GM21529 (cell line): ENCODE measurements around the gene PDK2.

Experiments
- ATAC-seq: cut with Tn5 transposase; IDR thresholded peaks from one replicate; pipeline ENCODE4 v1.9.1; 2021; ENCODE audit not compliant: unreplicated experiment

Gene PDK2

GRCh38 chr17:50094753-50095619 is at the start of gene PDK2:
TSS of gene PDK2 (plus strand) at chr17:50095351. CDS start at chr17:50095436, 85 bp downstream.
- peak; percentile 88 for ATAC-seq

DNA sequence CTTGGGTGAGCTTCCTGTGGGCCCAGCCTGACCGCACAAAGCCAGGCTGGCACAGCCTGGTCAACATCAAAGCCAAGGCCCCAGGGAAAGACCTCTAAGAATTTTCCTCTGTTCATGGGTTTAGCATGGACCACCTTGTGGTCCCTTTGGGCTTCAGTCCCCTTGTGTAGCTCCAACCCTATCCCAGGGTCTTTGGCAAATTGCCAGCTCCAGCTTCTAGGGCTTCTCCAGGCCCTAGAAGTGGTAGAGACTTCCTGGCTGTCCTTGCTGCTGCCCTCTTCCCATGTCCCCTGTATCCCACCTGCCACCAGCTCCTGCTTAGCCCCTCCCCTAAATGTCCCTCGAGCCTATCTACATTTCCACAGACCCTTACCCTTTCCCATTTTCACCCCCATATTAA is 49.0 kb upstream of the PDK2 start:
- ATAC-seq: no peak

DNA sequence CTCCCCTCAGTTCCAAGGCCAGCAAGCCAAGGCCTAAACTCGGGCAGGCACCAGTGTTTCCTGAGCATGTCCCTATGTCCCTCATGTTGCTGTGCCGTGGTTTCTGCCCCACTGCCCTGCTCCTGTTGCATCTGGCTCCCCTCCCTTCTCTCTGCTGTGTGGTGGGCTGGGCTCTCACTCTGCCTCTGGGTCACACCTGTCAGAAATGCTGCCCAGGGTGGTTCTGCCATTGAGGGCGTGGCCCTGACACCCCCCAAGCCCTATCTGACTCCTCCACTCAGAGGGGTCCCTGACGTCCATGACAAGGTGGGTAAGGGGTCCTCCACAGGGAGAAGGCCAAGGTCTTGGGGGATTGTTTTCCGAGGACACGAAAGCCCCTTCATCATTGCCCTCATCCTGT is 48.5 kb upstream of the PDK2 start:
- ATAC-seq: no peak

DNA sequence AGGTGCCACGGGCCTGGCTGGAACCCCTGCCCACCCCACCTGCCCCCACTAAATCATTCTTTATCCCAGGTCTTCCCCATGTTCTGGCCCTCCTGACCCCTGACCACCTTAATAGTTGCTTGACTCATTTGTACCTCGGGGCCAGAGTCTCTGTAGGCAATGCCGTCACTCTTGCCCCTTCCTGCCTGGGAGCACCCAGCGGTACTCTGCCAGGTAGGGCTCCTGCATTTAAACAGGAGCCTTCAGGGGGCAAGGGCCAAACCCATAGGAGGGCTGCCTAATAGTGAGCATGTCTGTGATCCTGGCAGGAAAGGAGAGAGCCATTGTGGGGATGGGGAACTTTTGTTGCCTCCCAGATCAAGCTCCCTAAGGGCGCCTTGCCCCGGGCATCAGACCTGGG is 48.1 kb upstream of the PDK2 start:
- ATAC-seq: no peak

GRCh38 chr17:50047488-50048126 is 47.5 kb upstream of the PDK2 start:
- ATAC-seq: no peak

- no peak for ATAC-seq
Measured at GRCh38 chr17:50048146-50048720, 46.9 kb upstream of the PDK2 start.

DNA sequence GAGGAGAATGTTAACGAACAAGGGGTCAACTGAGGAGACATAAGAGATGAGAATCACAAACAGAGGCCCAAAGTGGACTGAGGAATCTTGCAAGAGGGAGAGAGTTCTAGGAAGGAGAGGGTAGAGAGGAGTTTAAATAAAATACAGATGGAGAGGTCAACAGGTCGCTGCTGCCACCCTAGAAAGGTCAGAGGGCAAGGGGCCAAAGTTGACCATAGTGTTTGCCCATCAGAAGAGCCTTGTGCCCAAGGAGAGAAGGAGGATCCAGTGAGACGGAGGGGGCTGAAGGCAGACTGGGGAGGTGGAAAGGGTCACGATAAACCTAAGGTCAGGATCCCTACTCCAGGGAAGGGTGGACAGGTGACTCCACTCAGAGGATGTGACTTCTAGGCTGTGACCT is 46.2 kb upstream of the PDK2 start:
- ATAC-seq: no peak

DNA sequence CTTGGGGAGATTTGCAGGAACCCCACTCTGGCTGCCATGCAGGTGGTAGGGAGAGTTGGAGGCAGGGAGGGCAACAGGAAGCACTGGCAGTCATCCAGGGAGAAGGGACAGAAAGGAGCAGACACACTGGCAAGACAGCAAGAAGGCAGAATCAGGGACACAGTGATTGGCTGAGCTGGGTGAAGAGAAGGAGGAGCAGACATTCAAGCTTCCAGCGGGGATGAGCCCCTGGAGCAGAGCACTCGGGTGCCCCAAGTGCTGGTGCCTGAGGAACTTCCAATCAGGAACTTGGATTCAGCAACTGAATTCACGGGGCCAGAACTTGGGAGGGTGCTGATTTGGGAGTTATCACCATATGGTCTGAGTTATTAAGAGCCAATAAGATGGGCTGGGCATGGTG is 45.5 kb upstream of the PDK2 start:
- ATAC-seq: no peak

DNA sequence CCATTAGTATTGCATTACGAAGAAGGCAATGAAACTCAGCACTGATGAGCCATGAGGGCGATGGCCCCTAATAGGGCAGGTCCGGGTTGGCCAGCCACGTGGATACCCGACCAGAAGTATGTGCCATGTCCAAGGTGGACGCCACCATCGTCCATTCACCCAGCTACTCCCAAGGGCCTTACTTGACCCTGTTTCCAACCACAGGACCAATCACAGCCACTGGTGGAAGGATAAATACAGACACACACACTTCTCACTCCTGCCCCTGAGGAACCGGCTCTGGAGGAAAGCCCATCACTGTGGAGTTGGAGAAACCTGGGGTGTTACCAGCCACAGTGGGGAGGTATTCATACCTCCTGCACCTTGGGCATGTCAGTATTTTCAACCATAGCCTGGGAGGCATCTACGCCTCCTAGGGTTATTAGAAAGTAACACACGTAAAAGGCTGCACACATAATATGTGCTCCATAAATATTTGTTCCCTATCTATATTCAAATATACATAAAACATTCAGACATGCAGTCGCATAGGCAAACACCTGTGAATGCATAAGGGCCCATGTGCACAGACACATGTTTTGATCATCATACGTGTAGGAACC is 44.6 kb upstream of the PDK2 start:
- no peak for ATAC-seq

DNA sequence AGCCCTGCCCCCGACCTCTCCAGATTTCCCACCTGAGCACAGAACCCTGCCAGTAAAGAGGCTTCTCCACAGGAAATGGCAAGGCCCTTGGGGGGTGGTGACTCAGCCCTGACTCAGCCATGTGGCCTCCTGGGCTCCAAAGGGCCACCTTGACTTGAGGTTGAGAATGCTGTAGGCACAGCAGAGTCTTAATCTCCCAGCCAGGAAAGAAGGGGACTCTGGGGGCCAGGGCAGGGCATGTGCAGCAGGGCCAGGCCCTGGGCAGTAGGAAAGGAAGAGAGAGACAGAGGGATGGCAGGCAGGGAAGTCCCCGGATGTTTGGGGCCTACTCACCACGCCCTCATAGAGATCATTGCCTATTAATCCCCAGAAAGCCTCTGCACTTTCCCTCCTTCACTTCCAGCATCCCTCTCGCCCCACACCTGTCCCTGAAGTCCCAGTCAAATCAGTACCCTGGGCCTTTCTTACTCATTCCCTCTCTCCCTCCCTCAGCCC is 44.0 kb upstream of the PDK2 start:
- ATAC-seq: no peak

- no peak for ATAC-seq
Measured at GRCh38 chr17:50051606-50052005, 43.5 kb upstream of the PDK2 start.

DNA sequence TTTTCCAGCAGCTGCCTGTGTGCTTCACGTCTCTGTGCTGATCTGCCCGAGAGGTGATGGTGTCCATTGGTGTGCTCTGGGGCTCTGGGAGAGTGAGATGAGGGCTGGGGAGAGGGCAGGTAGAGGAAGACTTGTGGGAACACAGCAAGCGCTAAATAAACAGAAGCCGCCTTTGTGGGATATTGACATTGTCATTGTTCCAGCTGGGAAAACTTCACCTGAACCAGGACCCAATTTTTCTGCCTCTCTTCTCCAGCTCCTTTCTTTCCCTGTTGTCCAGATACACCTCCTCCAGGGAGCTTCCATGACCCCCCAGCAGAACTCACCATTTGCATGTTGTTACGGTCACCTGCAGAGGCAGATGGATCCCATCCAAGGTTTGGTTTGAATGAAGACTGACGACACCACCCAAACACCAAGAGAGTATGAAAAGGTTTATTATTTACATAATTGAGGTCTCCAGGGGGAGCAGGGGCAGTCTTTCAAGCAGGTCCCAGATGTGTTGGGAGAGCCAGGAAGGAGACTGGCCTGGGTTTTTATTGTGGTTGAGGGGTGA is 42.8 kb upstream of the PDK2 start:
- ATAC-seq: no peak

- no peak for ATAC-seq
Measured at GRCh38 chr17:50052822-50053653, 42.1 kb upstream of the PDK2 start.

- ATAC-seq: no peak
Measured at GRCh38 chr17:50053654-50053960, 41.5 kb upstream of the PDK2 start.

GRCh38 chr17:50055055-50055425 is 40.1 kb upstream of the PDK2 start:
- ATAC-seq: no peak

DNA sequence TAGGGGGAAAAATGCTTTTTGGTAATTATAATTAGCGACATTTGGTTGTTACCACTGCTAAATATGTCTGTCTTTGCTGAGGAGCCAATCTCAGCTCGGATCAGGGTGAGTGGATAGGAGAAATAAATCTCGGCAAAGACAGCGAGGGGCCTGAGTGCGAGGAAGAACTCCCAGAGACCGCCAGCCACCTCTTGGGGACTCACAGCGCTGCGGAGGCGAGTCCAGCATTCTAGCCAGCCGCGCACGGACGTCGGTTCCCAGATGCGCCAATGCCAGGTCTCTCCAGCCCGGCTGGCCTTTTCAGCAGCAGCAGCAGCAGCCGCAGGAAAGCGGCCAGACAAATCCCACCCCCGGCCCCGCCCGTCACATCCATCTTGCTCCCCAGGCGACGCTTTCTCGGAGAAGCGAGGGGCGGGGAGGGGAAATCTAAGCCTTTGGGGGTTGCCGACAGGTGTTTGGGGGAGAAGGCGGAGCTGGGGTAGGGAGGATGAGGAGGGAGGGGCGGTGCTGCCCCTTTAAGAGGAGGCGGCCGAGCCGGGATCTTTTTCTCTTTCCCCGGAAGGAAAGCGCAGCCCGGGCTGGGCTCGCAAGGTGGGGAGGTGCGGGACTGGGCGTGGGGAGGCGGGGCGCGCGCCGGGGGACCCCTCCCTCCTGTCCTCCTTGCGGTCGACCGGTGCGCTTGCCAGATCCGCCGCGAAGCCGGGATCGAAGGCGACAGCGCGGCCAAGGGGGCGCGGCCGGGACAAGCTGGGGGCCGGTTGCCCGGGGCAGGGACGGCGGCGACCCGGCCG is 39.5 kb upstream of the PDK2 start, which contains the start of gene ITGA3:
ITGA3 (plus strand) TSS at position 685 of the 791 bp plus-strand sequence. CDS start 330 bp downstream, outside the sequence.
- peak; percentile 53 for ATAC-seq

- ATAC-seq: peak; percentile 57
Measured at GRCh38 chr17:50056217-50056960, 38.8 kb upstream of the PDK2 start.

DNA sequence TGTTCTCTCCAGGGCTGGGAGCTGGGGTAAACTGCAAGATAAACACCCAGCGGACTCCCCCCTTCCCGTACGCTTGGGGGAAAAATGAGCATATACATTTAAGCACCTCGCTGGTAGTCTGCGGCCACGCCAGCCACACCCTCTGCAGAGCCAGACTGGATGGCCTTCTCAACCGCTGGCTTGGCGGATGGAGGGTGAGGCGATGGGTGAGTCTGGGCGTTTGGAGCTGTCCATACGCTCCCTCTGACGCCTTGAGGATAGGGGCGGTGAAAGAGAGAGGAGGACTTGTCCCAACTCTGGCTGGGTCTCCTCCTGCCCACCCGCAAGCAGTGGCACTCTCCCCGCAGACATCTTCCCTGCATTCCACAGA is 38.2 kb upstream of the PDK2 start:
- no peak for ATAC-seq

DNA sequence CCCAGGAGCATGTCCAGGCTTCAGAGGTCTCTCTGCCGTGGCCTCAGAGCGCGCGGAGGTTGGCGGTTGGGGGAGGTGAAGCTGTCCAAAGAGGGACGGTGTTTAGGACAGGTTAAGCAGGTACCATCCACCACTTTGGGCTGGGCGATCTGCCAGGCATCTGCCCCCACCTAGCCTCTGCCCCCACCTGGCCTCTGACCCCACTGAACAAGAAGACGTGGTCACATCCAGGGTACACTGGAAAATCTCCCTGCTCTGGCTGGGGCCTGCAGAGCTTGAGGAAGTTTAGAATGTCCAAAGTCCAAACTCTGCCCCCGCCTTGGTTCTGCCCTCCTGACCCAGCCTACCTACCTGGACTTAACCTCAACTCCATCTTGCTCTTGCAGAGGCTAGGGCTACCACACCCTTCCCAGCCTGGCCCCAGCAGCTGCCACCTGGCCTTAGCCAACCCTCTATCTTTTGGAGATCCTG is 37.6 kb upstream of the PDK2 start:
- no peak for ATAC-seq
